Endodermal cell (in vitro differentiated cells): ENCODE results near the gene KRT84. TPM values are rescaled to one million over a fixed set of nuclear protein-coding genes. Genes with fewer than 3 reads are reported as not detected.

Experiments
- DNase-seq: peaks from one replicate; pipeline ENCODE4 v3.0.0-alpha.2; 2017
- H3K27ac ChIP-seq: 2 replicates; pipeline ENCODE4 v1.5.1; 2013; ENCODE audit warnings: mild to moderate bottlenecking, low read depth, low read length, moderate library complexity
- H3K27me3 ChIP-seq: 2 replicates; pipeline ENCODE4 v1.6.1; 2013; ENCODE audit warnings: mild to moderate bottlenecking, low read length, moderate library complexity; ENCODE audit not compliant: insufficient read depth, control insufficient read depth, poor library complexity, severe bottlenecking
- H3K36me3 ChIP-seq: 2 replicates; pipeline ENCODE4 v1.7.0; 2013; ENCODE audit warnings: mild to moderate bottlenecking, low read length, moderate library complexity; ENCODE audit not compliant: control insufficient read depth, insufficient read depth
- H3K4me1 ChIP-seq: one replicate; pipeline ENCODE4 v1.7.0; 2013; ENCODE audit warnings: low read length; ENCODE audit not compliant: control insufficient read depth, insufficient read depth
- H3K4me3 ChIP-seq: 2 replicates; pipeline ENCODE4 v1.5.1; 2013; ENCODE audit warnings: mild to moderate bottlenecking, low read length, moderate library complexity
- H3K9ac ChIP-seq: 2 replicates; pipeline ENCODE4 v1.6.1; 2013; ENCODE audit warnings: mild to moderate bottlenecking, low read length, moderate library complexity; ENCODE audit not compliant: poor library complexity, severe bottlenecking; ENCODE audit errors: extremely low read depth
- H3K9me3 ChIP-seq: 2 replicates; pipeline ENCODE4 v1.6.1; 2013; ENCODE audit warnings: mild to moderate bottlenecking, low read length, moderate library complexity; ENCODE audit not compliant: control insufficient read depth
- H3K27ac Mint-ChIP-seq: 2 replicates; pipeline ENCODE4 v1.8.0; 2020; ENCODE audit warnings: mixed read lengths
- H3K27me3 Mint-ChIP-seq: 2 replicates; pipeline ENCODE4 v1.8.0; 2021; ENCODE audit warnings: mild to moderate bottlenecking, mixed read lengths; ENCODE audit not compliant: insufficient read depth
- H3K36me3 Mint-ChIP-seq: 2 replicates; pipeline ENCODE4 v1.8.0; 2020; ENCODE audit warnings: low read depth, mixed read lengths
- H3K4me1 Mint-ChIP-seq: 2 replicates; pipeline ENCODE4 v1.8.0; 2020; ENCODE audit warnings: mixed read lengths
- H3K4me3 Mint-ChIP-seq: 2 replicates; pipeline ENCODE4 v1.8.0; 2020; ENCODE audit warnings: mild to moderate bottlenecking, moderate library complexity, mixed read lengths
- H3K9me3 Mint-ChIP-seq: 2 replicates; pipeline ENCODE4 v1.8.0; 2020; ENCODE audit warnings: mild to moderate bottlenecking, mixed read lengths
- CTCF ChIP-seq: fragments of 200-600 bp; sonication (generic); conservative IDR thresholded peaks from 2 replicates; pipeline ENCODE4 v1.5.0; 2021; ENCODE audit warnings: antibody characterized with exemption, mild to moderate bottlenecking
- WGBS, 2 experiments: methylation state at CpG; one replicate each; pipeline versions ENCODE4 v1.1.5 to v1.1.7; 2013; ENCODE audit warnings: missing lambda C conversion rate in 2 of 2, mixed read lengths in 1 of 2; ENCODE audit not compliant: insufficient coverage in 1 of 2, insufficient read length in 1 of 2; 5-methylcytosine and 5-hydroxymethylcytosine counted together
- total RNA-seq, 2 donors: library from RNA; stranded (reverse); fragmentation: NEBNext Ultra II Directional in 1 of 2; extraction: Animal tissue kit (Norgen Biotek cat#: 25700) in 1 of 2; gene quantifications; 2 replicates in 1 of 2; 3 replicates in 1 of 2; pipeline ENCODE4 v1.2.1, GENCODE V29; 2021

The KRT84 gene
- total RNA-seq, 2 donors from 2014 or later = not detected

DNA sequence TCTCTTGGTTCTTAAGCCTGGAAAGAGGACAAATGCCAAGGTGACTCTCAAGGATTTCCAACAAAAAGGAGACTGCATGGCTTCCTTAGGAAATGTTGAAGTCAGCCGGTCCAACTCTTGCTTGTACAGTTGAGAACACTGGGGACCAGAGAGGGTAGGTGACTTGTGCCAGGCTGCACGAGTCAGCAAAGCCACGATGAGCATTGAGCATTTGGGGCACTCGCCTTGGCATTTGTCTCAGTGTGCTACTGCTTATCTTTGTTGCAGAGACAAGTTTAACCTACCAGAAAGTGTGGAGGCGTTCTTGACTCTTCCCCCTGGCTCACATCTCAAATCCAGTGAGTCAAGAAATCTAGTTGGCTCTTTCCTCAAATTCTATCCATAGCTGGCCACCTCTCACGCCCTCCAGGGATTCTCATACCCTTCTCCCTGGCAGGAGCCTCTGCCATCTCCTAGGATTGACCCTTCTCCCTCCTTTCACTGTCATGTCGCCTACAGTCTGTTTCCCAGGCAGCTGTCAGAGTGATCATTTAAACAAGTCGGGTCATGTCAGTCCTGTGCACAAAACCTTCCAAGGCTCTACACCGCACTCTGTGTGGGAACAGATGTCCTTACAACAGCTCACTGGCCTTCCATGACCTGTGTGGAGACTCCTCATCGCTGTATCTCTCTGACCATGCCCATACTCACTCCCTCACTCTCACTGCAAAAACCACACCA, 47.1 kb downstream of the KRT84 start:
- H3K27ac ChIP-seq = no peak overlapping the region
- H3K9me3 ChIP-seq = peaks cover 3% of the 10 kb centered on the region
- Mint-ChIP-seq H3K4me3 (no peak overlapping the region), H3K9me3 (peaks cover 2% of the 10 kb centered on the region), H3K4me1 (peaks cover 4% of the 10 kb centered on the region), H3K36me3 (no peaks in the 10 kb centered on the region), H3K27ac (no peak overlapping the region), H3K27me3 (peaks cover 6% of the 10 kb centered on the region)
- no peaks in the 10 kb centered on the region for H3K27me3 ChIP-seq
- no peak for DNase-seq
- no peak for TF ChIP-seq CTCF
- H3K4me3 ChIP-seq = no peak overlapping the region
- H3K4me1 ChIP-seq = no peaks in the 10 kb centered on the region
- no peak overlapping the region for H3K9ac ChIP-seq
- WGBS, 2 experiments = 91 to 94% methylated on average over 9 to 10 of the region's 10 CpGs
- no peaks in the 10 kb centered on the region for H3K36me3 ChIP-seq

GRCh38 chr12:52337054-52337453, 48.4 kb downstream of the KRT84 start:
- H3K27me3 Mint-ChIP-seq = peaks cover 5% of the 10 kb centered on the region
- no peak for TF ChIP-seq CTCF
- Histone ChIP-seq H3K36me3 (no peaks in the 10 kb centered on the region), H3K4me3 (no peak overlapping the region), H3K4me1 (no peaks in the 10 kb centered on the region), H3K27ac (no peak overlapping the region), H3K27me3 (no peaks in the 10 kb centered on the region), H3K9me3 (no peaks in the 10 kb centered on the region), H3K9ac (no peak overlapping the region)
- WGBS, 2 experiments = 79% methylated on average over 1 of the region's 1 CpG; no CpG with 5 or more reads in 1 of the 2 experiments
- peaks cover 7% of the 10 kb centered on the region for H3K4me1 Mint-ChIP-seq
- no peak overlapping the region for H3K4me3 Mint-ChIP-seq
- H3K36me3 Mint-ChIP-seq = no peaks in the 10 kb centered on the region
- no peak overlapping the region for H3K27ac Mint-ChIP-seq
- no peaks in the 10 kb centered on the region for H3K9me3 Mint-ChIP-seq
- no peak for DNase-seq

DNA sequence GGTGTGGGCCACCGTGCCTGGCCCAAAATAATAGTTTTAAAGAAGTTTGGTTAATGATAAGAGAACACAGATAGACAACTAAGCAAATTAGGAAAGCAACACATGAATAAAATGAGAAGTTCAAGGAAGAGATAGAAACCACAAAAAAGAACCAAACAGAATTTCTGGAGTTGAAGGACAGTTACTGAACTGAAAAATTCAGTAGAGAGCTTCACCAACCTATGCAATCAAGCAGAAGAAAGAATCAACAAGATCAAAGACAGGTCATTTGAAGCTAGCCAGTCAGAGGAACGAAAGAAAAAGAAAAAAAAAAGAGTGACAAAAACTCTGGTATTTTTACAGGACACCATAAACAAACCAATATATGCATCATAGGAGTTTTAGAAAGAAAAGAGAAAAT, 48.8 kb downstream of the KRT84 start:
- 92% methylated on average over 2 of the region's 2 CpGs; no CpG with 5 or more reads in 1 of the 2 experiments for WGBS, 2 experiments
- H3K4me3 Mint-ChIP-seq = no peak overlapping the region

More for the DNA sequence above, 48.8 kb downstream of the KRT84 start:
- DNase-seq = no peak
- Histone ChIP-seq H3K27me3 (no peaks in the 10 kb centered on the region), H3K27ac (no peak overlapping the region), H3K4me1 (no peaks in the 10 kb centered on the region), H3K36me3 (no peaks in the 10 kb centered on the region), H3K9ac (no peak overlapping the region), H3K4me3 (no peak overlapping the region), H3K9me3 (no peaks in the 10 kb centered on the region)
- peaks cover 2% of the 10 kb centered on the region for H3K27me3 Mint-ChIP-seq
- TF ChIP-seq CTCF = no peak
- no peaks in the 10 kb centered on the region for H3K36me3 Mint-ChIP-seq
- no peak overlapping the region for H3K27ac Mint-ChIP-seq
- no peaks in the 10 kb centered on the region for H3K9me3 Mint-ChIP-seq
- H3K4me1 Mint-ChIP-seq = peaks cover 7% of the 10 kb centered on the region
